NCI-H69 (cell line): ENCODE data around the gene NECAB3.
"Not testable (repeated sequence)": the region's sequence is repeated elsewhere in the genome, so short reads cannot be mapped to it uniquely, and the experiment has no call there.

Experiments
- DNase-seq: peaks from one replicate; lab custom pipeline; 2025; lab: John Stamatoyannopoulos, UW

The NECAB3 gene

GRCh38 chr20:33674294-33675135, at the start of gene NECAB3:
Gene NECAB3 (minus strand): TSS chr20:33674428. CDS start chr20:33674352, 76 bp downstream.
- DNase-seq: peak; percentile 93

DNA sequence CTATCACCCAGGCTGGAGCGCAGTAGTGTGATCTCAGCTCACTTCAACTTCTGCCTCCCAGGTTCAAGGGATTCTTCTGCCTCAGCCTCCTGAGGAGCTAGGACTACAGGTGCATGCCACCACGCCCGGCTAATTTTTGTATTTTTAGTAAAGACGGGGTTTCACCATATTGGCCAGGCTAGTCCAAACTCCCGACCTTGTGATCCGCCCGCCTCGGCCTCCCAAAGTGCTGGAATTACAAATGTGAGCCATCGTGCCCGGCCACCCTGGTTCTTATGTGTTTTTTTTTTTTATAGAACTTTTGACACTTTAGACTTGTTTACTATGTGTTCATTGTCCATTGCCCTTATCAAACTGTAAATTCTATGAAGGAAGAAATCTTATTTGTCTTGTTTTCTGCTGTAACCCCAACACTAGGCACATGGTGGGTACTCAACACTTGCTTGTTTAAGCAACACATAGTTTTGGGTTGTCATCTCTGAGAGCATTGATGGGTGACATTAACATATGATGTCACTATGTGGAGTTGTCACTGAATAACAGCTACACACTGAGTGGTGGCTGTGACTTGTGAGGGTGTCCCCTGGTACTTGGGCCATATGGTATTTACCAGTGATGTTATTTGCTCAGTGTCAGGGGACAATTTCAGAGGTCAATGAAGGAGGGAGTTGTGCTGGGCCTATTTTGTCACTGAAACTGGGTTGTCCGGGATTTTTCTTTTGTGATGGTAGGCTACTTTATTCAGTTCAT, 47.3 kb upstream of the NECAB3 start:
- DNase-seq: no peak

GRCh38 chr20:33719989-33720709, 45.9 kb upstream of the NECAB3 start, which contains the start of gene PXMP4:
Gene PXMP4 (minus strand): TSS chr20:33720310. CDS start chr20:33720207, 103 bp downstream.
- DNase-seq: peak; percentile 100

DNA sequence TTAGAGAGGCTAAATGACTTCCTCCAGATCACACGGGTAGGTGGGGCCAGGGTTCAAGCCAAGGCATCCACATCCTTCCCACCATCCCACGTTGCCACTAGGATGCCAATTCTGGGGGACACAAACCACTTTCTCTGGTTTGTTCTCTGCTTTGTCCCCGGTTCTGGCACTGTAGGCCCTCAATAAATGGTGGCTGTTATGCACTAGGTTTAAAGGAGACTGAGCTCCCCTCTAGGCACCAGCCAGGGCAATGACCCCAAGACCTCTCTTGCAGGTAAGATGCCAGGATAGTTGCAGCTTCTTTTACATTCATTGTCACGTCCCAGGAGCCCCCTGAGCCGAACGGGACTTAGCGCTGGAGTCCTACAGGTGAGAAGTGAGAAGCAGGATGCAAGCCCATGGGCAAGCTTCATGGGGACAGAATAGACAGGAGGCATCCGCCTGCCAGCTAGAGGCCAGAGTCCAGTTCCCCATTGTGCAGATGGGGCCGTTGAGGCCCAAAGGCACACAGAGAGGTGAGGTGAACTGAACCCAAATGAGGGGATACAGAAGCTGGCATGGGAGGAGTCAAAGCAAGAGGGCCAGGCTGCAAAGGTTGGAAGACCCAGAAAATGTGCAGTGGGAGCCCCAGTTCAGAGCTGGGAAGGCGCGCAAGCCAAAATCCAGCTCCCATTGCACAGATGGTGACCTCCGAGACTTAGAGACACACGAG, 45.2 kb upstream of the NECAB3 start:
- peak; percentile 62 for DNase-seq

- no peak for DNase-seq
Observed at GRCh38 chr20:33716498-33716897, 42.3 kb upstream of the NECAB3 start.

DNA sequence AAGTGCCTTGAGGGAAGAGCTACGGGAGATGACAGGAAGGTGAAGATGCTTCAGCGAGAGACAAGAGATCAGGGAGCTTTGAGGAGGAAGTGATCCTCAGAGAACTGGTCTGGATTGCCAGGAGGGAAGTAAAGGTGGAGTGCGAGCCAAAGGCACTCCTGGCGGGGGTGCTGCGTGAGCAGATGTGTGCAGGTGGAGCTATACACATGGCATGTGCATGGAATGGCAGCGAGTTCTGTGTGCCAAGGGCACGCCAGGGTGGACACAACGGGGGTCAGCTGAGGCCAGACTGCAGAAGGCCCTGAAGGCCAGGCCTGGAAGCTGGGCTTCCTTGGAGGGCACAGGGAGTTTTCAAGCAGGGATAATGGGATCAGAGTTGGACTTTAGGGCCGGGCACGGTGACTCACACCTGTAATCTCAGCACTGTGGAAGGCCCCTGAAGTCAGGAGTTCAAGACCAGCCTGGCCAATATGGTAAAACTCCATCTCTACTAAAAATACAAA, 39.7 kb upstream of the NECAB3 start:
- DNase-seq: no peak

GRCh38 chr20:33711446-33711738, 37.2 kb upstream of the NECAB3 start:
- DNase-seq: no peak

DNA sequence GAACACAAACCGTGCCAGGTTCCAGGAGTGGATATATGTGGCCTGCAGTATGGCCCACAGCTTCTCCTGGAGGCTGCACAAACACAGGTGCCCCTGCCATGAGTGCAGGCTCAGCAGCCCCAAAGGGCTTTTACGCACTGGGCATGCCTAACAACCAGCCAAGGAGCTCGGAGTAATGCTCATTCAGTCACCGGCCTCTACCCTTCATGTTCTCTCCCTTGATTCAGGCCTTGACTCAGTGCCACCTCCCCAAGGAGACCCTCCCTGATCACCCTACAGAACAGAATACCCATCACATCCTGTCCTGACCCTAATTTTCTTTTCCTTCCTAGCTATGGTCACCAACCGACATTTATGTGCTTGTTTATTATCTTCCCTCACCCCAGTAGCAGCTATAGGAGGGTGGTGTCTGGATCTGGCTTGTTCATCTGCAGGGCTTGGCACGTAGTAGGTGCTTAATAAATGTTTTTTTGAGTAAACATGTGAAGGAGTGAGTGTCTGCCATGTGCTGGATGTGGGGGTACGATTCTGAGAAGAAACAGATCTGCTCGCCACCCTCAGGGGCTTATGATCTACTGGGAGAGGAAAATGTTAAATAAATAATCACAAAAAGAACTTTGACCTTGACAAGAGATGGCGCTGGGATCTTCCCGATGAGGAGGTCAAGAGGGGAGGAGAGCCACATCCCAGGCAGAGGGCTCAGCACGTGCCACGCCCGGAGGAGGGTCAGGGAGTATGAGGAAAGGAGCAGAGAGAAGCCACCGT, 36.6 kb upstream of the NECAB3 start:
- DNase-seq: no peak

GRCh38 chr20:33709905-33710541, 35.8 kb upstream of the NECAB3 start:
- DNase-seq: peak; percentile 51

DNA sequence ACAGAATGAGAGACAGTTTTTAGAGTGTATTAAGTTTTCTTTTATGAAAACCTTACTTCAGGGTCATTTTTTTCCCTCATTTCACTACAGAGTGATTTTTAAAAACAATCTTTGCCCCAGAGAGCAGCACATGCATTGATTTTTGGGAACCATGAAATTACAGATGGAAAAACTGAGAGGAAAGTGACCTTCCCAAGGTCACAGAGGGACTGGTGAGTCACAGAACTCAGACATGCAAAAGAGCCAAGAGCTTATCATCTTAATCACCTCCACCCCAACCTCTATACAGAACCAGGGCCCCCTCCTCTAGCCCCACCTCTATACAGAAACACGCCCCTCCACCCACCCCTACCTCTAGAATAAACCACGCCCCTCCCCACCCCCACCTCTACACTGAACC, 35.2 kb upstream of the NECAB3 start:
- no peak for DNase-seq

- no peak for DNase-seq
Observed at GRCh38 chr20:33707668-33708067, 33.4 kb upstream of the NECAB3 start.

GRCh38 chr20:33704197-33704924, 30.1 kb upstream of the NECAB3 start:
- peak; percentile 56 for DNase-seq

GRCh38 chr20:33703498-33704137, 29.4 kb upstream of the NECAB3 start:
- DNase-seq: no peak

DNA sequence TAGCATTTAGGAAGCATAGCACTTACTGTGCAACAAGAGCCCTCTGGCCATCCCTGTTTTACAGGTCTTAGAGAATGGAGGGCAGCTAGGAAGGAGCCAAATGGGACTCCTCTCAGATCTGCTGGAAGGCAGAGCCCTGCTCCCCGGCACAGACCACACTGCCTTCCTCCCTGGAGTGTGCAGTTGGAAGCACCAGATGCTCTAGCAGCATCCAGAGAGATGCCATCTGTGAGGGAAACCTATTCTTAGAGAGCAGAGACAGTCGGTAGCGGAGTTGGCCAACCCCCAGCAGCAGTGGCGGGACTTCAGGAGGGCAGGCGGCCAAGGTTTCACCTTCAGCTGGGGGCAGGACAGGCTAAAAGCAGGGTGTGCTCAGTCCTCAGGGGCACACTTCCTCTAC, 28.6 kb upstream of the NECAB3 start:
- DNase-seq: peak; percentile 91

DNA sequence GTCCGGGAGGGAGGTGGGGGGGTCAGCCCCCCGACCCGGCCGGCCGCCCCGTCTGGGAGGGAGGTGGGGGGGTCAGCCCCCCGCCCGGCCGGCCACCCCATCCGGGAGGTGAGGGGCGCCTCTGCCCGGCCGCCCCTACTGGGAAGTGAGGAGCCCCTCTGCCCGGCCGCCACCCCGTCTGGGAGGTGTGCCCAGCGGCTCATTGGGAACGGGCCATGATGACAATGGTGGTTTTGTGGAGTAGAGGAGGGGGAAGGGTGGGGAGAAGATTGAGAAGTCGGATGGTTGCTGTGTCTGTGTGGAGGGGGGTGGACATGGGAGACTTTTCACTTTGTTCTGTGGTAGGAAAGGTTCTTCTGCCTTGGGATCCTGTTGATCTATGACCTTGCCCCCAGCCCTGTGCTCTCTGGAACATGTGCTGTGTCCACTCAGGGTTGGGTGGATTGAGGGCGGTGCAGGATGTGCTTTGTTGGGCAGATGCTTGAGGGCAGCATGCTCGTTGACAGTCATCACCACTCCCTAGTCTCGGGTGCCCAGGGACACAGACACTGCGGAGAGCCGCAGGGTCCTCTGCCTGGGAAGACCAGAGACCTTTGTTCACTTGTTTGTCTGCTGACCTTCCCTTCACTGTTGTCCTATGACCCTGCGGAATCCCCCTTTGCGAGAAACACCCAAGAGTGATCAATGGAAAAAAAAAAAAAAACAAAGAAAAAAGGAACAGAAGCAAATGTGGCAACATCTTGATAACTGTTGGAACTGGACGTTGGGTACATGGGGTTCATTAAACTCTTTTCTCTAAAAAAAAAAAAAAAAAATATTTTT, 27.6 kb upstream of the NECAB3 start:
- no peak for DNase-seq

DNA sequence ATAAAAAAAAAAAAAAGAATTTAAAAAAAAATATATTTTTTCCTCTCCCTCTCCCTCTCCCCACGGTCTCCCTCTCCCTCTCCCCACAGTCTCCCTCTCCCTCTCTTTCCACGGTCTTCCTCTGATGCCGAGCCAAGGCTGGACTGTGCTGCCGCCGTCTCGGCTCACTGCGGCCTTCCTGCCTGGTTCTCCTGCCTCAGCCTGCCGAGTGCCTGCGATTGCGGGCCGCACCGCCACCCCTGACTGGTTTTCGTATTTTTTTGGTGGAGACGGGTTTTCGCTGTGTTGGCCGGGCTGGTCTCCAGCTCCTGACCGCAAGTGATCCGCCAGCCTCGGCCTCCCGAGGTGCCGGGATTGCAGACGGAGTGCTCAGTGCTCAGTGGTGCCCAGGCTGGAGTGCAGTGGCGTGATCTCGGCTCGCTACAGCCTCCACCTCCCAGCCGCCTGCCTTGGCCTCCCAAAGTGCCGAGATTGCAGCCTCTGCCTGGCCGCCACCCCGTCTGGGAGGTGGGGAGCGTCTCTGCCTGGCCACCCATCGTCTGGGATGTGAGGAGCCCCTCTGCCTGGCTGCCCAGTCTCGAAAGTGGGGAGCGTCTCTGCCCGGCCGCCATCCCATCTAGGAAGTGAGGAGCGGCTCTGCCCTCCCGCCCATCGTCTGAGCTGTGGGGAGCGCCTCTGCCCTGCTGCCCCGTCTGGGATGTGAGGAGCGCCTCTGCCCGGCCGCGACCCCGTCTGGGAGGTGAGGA, 26.6 kb upstream of the NECAB3 start:
- DNase-seq: not testable (repeated sequence)

- not testable (repeated sequence) for DNase-seq
Observed at GRCh38 chr20:33698966-33699365, 24.7 kb upstream of the NECAB3 start.

DNA sequence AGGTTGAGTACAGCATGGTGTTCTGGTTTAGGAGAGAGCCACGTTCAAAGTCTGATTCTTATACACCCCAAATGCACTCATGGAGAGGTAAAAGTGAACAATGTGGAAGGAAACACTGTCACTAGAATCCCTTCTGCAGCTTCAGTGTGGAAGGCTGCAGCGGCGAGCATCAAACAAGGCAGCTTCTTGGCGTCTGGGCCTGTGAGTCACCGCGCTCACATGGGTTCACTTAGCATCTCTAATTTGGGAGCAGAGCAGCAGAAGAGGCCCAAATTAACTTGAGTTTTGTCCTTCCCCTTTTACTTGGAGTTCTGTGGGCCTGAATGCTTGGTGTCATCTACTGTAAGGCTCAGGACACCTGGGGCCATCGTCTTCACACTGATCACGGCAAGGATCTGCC, 22.9 kb upstream of the NECAB3 start:
- DNase-seq: no peak
